ENCODE results near the gene TMEM272.
A peak's percentile ranks its signal among the peaks of the same experiment; 100 is the strongest.

Gene TMEM272

GRCh38 chr13:51856027-51856736 is 11.2 kb upstream of the TMEM272 start:
- H3K27ac ChIP-seq, result peak overlapping the region; percentile 63
- TF ChIP-seq CTCF (IDR thresholded peaks at IDR 0.05), result no peak
- no peak for TF ChIP-seq ZFX (IDR thresholded peaks at IDR 0.05; ENCODE audit: borderline replicate concordance)

GRCh38 chr13:51849145-51850101 is 4.4 kb upstream of the TMEM272 start:
- TF ChIP-seq ZFX (IDR thresholded peaks at IDR 0.05; ENCODE audit: borderline replicate concordance) (no peak), CTCF (IDR thresholded peaks at IDR 0.05) (peak; percentile 81)
- H3K27ac ChIP-seq, result peak overlapping the region; percentile 41

GRCh38 chr13:51848674-51849073 is 3.7 kb upstream of the TMEM272 start:
- TF ChIP-seq CTCF (IDR thresholded peaks at IDR 0.05), result no peak
- no peak for TF ChIP-seq ZFX (IDR thresholded peaks at IDR 0.05; ENCODE audit: borderline replicate concordance)
- peak overlapping the region; percentile 41 for H3K27ac ChIP-seq

- TF ChIP-seq CTCF (IDR thresholded peaks at IDR 0.05) (no peak), ZFX (IDR thresholded peaks at IDR 0.05; ENCODE audit: borderline replicate concordance) (no peak)
- no peak overlapping the region for H3K27ac ChIP-seq
Measured at GRCh38 chr13:51846756-51847155, 1.8 kb upstream of the TMEM272 start.

- no peak overlapping the region for H3K27ac ChIP-seq
- TF ChIP-seq CTCF (IDR thresholded peaks at IDR 0.05), result no peak
- no peak for TF ChIP-seq ZFX (IDR thresholded peaks at IDR 0.05; ENCODE audit: borderline replicate concordance)
Measured at GRCh38 chr13:51845574-51846318, 769 bp upstream of the TMEM272 start.

- no peak overlapping the region for H3K27ac ChIP-seq
- TF ChIP-seq ZFX (IDR thresholded peaks at IDR 0.05; ENCODE audit: borderline replicate concordance), result no peak
- no peak for TF ChIP-seq CTCF (IDR thresholded peaks at IDR 0.05)
Measured at GRCh38 chr13:51843529-51843928, 1.4 kb downstream of the TMEM272 start.
